HepG2 (cell line): Measurements from ENCODE around the gene ZNF20. TPM values are rescaled to one million over a fixed set of nuclear protein-coding genes. Genes with fewer than 3 reads are reported as not detected.

Experiments used
- ADNP ChIP-seq: sonication (generic); formaldehyde crosslinking; IDR thresholded peaks from 2 replicates; pipeline ENCODE4 v1.4.0; 2020; ENCODE audit warnings: missing genetic modification reagents
- AKAP8 ChIP-seq: sonication (generic); formaldehyde crosslinking; IDR thresholded peaks from 2 replicates; pipeline ENCODE4 v1.5.1; 2020; ENCODE audit warnings: mild to moderate bottlenecking, missing genetic modification reagents
- CHD2 ChIP-seq: IDR thresholded peaks from 2 replicates; pipeline ENCODE4 v1.6.1; 2011; ENCODE audit warnings: low read depth, low read length, improper control_type of control experiment
- EEA1 ChIP-seq: sonication (generic); formaldehyde crosslinking; IDR thresholded peaks from 2 replicates; pipeline ENCODE4 v1.5.1; 2020; ENCODE audit warnings: mild to moderate bottlenecking, missing genetic modification reagents, borderline replicate concordance
- JUNB ChIP-seq: sonication (generic); formaldehyde crosslinking; IDR thresholded peaks from 2 replicates; pipeline ENCODE4 v1.8.0; 2022; ENCODE audit warnings: missing genetic modification reagents, mild to moderate bottlenecking, borderline replicate concordance
- POLR2A ChIP-seq, 2 experiments: IDR thresholded peaks; 2 replicates each; pipeline ENCODE4 v1.6.1; 2011; ENCODE audit warnings: low read depth in 2 of 2, low read length in 2 of 2, mild to moderate bottlenecking in 1 of 2, moderate library complexity in 1 of 2; ENCODE audit not compliant: insufficient read depth in 1 of 2
- REL ChIP-seq: sonication (generic); formaldehyde crosslinking; conservative IDR thresholded peaks from 2 replicates; pipeline ENCODE4 v1.8.0; 2022; ENCODE audit warnings: mild to moderate bottlenecking, missing genetic modification reagents, moderate library complexity
- SALL2 ChIP-seq: sonication (generic); formaldehyde crosslinking; IDR thresholded peaks from 2 replicates; pipeline ENCODE4 v1.8.1; 2023; ENCODE audit warnings: mild to moderate bottlenecking, missing genetic modification reagents, inconsistent platforms
- ZFP36L1 ChIP-seq: sonication (generic); formaldehyde crosslinking; IDR thresholded peaks from 2 replicates; pipeline ENCODE4 v1.8.0; 2022; ENCODE audit warnings: mild to moderate bottlenecking, missing genetic modification reagents, moderate library complexity
- ZNF652 ChIP-seq: IDR thresholded peaks from 2 replicates; pipeline ENCODE4 v1.6.1; 2016; ENCODE audit warnings: low read depth, borderline replicate concordance
- ZNF850 ChIP-seq: sonication (generic); formaldehyde crosslinking; conservative IDR thresholded peaks from 2 replicates; pipeline ENCODE4 v1.9.0; 2021; ENCODE audit warnings: mild to moderate bottlenecking, missing genetic modification reagents
- polyA plus RNA-seq, 8 experiments: library from polyadenylated mRNA; depleted of rRNA in 3 of 8; stranded (reverse) in 7 of 8; unstranded in 1 of 8; fragments of >200 nt; fragmentation: Illumina TruSeq in 4 of 8; extraction: Trizol in 4 of 8; gene quantifications; 2 replicates each; pipeline versions ENCODE4 v1.2.1 to v1.2.3, GENCODE V29; 2011 to 2016; ENCODE audit warnings: low read depth in 4 of 8, missing spikeins in 1 of 8, mixed read lengths in 1 of 8; ENCODE audit not compliant: insufficient read depth in 1 of 8
- total RNA-seq, 5 experiments: library from RNA; depleted of rRNA; stranded (reverse); fragments of >200 nt; fragmentation: Illumina TruSeq; extraction: Trizol; gene quantifications; 2 replicates each; pipeline ENCODE4 v1.2.3, GENCODE V29; 2016; ENCODE audit warnings: low read depth in 1 of 5
- TF ChIP-seq, protein P1 (sequence below): sonication (generic); formaldehyde crosslinking; IDR thresholded peaks from 2 replicates; pipeline ENCODE4 v1.8.0; 2022; ENCODE audit warnings: missing genetic modification reagents, mild to moderate bottlenecking, moderate library complexity, borderline replicate concordance
- TF ChIP-seq, protein P2 (sequence below): sonication (generic); formaldehyde crosslinking; IDR thresholded peaks from 2 replicates; pipeline ENCODE4 v1.4.0; 2020; ENCODE audit warnings: missing genetic modification reagents
- TF ChIP-seq, protein P3 (sequence below): sonication (generic); formaldehyde crosslinking; IDR thresholded peaks from 2 replicates; pipeline ENCODE4 v1.5.1; 2020; ENCODE audit warnings: mild to moderate bottlenecking, moderate library complexity, missing genetic modification reagents
- TF ChIP-seq, protein P4 (sequence below): sonication (generic); formaldehyde crosslinking; IDR thresholded peaks from 2 replicates; pipeline ENCODE4 v1.4.0; 2020; ENCODE audit warnings: missing genetic modification reagents
- TF ChIP-seq, protein P5 (sequence below): conservative IDR thresholded peaks from 2 replicates; pipeline ENCODE4 v1.6.1; 2018; ENCODE audit warnings: missing genetic modification reagents
- TF ChIP-seq, protein P6 (sequence below): sonication (generic); formaldehyde crosslinking; IDR thresholded peaks from 2 replicates; pipeline ENCODE4 v1.8.0; 2022; ENCODE audit warnings: missing genetic modification reagents, mild to moderate bottlenecking, borderline replicate concordance
- TF ChIP-seq, protein P7 (sequence below): sonication (generic); formaldehyde crosslinking; IDR thresholded peaks from 2 replicates; pipeline ENCODE4 v1.4.0; 2020; ENCODE audit warnings: missing genetic modification reagents

The ZNF20 gene
- total and polyA plus RNA-seq, 2 of the 13 experiments (the other 11 are each of a cell fraction or from before 2014, with no cell fraction given): 1.6 to 8.0 TPM

DNA sequence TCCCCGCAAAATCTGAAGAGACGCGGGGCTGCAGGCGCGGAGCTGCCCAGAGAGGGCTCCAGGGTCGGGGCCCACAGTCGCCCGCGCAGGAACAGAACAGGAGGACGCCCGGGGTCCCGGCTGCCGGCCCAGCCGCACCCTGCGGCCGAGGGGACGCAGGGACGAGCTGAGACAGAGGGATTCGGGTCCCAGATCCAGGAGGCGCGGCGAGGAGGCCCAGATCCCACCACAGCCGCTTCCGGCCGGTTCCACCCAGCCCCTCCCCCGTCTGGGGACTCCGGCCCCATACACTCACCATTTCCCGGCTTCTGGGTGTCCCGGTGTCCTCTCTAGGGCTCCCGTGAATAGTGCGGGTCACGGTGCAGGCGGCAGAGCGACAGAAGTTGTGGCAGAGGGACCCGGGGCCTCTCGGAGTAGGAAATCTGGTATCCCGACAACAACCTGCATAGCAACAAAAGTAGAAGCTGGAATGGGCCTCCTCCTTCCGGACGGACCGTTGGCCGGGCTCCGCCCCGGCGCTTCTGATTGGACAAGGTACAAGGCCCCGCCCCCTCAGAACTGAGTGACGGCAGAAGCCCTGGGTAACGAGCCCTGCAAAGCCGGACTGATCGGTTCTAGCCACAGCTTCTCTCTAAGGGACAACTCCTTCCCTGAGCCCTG is at the start of gene ZNF20 (continued):
- TF ChIP-seq, protein P1, sequence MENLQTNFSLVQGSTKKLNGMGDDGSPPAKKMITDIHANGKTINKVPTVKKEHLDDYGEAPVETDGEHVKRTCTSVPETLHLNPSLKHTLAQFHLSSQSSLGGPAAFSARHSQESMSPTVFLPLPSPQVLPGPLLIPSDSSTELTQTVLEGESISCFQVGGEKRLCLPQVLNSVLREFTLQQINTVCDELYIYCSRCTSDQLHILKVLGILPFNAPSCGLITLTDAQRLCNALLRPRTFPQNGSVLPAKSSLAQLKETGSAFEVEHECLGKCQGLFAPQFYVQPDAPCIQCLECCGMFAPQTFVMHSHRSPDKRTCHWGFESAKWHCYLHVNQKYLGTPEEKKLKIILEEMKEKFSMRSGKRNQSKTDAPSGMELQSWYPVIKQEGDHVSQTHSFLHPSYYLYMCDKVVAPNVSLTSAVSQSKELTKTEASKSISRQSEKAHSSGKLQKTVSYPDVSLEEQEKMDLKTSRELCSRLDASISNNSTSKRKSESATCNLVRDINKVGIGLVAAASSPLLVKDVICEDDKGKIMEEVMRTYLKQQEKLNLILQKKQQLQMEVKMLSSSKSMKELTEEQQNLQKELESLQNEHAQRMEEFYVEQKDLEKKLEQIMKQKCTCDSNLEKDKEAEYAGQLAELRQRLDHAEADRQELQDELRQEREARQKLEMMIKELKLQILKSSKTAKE (CRISPR knock-in tag): no peak
- TF ChIP-seq AKAP8 (CRISPR knock-in tag) (no peak), CHD2 (no peak), ZFP36L1 (CRISPR knock-in tag) (no peak), ADNP (no peak), EEA1 (CRISPR knock-in tag) (no peak), POLR2A (IDR thresholded peaks at IDR 0.05; ENCODE audit: insufficient read depth in 1 of 2, low read depth in 2 of 2, low read length in 2 of 2) (peak; percentile 60 to 73; a peak in 3 of 4 replicates), SALL2 (CRISPR knock-in tag) (no peak), REL (CRISPR knock-in tag) (no peak), JUNB (CRISPR knock-in tag) (no peak), ZNF652 (CRISPR knock-in tag) (no peak), ZNF850 (CRISPR knock-in tag) (no peak)
- TF ChIP-seq, protein P2, sequence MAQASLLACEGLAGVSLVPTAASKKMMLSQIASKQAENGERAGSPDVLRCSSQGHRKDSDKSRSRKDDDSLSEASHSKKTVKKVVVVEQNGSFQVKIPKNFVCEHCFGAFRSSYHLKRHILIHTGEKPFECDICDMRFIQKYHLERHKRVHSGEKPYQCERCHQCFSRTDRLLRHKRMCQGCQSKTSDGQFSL (CRISPR knock-in tag): no peak
- TF ChIP-seq, protein P3, sequence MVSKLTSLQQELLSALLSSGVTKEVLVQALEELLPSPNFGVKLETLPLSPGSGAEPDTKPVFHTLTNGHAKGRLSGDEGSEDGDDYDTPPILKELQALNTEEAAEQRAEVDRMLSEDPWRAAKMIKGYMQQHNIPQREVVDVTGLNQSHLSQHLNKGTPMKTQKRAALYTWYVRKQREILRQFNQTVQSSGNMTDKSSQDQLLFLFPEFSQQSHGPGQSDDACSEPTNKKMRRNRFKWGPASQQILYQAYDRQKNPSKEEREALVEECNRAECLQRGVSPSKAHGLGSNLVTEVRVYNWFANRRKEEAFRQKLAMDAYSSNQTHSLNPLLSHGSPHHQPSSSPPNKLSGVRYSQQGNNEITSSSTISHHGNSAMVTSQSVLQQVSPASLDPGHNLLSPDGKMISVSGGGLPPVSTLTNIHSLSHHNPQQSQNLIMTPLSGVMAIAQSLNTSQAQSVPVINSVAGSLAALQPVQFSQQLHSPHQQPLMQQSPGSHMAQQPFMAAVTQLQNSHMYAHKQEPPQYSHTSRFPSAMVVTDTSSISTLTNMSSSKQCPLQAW (CRISPR knock-in tag): no peak
- TF ChIP-seq, protein P4, sequence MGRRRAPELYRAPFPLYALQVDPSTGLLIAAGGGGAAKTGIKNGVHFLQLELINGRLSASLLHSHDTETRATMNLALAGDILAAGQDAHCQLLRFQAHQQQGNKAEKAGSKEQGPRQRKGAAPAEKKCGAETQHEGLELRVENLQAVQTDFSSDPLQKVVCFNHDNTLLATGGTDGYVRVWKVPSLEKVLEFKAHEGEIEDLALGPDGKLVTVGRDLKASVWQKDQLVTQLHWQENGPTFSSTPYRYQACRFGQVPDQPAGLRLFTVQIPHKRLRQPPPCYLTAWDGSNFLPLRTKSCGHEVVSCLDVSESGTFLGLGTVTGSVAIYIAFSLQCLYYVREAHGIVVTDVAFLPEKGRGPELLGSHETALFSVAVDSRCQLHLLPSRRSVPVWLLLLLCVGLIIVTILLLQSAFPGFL (CRISPR knock-in tag): no peak
- TF ChIP-seq, protein P5, sequence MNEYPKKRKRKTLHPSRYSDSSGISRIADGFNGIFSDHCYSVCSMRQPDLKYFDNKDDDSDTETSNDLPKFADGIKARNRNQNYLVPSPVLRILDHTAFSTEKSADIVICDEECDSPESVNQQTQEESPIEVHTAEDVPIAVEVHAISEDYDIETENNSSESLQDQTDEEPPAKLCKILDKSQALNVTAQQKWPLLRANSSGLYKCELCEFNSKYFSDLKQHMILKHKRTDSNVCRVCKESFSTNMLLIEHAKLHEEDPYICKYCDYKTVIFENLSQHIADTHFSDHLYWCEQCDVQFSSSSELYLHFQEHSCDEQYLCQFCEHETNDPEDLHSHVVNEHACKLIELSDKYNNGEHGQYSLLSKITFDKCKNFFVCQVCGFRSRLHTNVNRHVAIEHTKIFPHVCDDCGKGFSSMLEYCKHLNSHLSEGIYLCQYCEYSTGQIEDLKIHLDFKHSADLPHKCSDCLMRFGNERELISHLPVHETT (CRISPR knock-in tag): no peak
- TF ChIP-seq, protein P6, sequence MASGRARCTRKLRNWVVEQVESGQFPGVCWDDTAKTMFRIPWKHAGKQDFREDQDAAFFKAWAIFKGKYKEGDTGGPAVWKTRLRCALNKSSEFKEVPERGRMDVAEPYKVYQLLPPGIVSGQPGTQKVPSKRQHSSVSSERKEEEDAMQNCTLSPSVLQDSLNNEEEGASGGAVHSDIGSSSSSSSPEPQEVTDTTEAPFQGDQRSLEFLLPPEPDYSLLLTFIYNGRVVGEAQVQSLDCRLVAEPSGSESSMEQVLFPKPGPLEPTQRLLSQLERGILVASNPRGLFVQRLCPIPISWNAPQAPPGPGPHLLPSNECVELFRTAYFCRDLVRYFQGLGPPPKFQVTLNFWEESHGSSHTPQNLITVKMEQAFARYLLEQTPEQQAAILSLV (CRISPR knock-in tag): no peak
- TF ChIP-seq, protein P7, sequence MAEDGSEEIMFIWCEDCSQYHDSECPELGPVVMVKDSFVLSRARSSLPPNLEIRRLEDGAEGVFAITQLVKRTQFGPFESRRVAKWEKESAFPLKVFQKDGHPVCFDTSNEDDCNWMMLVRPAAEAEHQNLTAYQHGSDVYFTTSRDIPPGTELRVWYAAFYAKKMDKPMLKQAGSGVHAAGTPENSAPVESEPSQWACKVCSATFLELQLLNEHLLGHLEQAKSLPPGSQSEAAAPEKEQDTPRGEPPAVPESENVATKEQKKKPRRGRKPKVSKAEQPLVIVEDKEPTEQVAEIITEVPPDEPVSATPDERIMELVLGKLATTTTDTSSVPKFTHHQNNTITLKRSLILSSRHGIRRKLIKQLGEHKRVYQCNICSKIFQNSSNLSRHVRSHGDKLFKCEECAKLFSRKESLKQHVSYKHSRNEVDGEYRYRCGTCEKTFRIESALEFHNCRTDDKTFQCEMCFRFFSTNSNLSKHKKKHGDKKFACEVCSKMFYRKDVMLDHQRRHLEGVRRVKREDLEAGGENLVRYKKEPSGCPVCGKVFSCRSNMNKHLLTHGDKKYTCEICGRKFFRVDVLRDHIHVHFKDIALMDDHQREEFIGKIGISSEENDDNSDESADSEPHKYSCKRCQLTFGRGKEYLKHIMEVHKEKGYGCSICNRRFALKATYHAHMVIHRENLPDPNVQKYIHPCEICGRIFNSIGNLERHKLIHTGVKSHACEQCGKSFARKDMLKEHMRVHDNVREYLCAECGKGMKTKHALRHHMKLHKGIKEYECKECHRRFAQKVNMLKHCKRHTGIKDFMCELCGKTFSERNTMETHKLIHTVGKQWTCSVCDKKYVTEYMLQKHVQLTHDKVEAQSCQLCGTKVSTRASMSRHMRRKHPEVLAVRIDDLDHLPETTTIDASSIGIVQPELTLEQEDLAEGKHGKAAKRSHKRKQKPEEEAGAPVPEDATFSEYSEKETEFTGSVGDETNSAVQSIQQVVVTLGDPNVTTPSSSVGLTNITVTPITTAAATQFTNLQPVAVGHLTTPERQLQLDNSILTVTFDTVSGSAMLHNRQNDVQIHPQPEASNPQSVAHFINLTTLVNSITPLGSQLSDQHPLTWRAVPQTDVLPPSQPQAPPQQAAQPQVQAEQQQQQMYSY (CRISPR knock-in tag): 0 out of 2 replicates have a peak, but pooled peaks have one; percentile 17
